ENCODE measurements around the gene COG5. TPM values are rescaled to one million over a fixed set of nuclear protein-coding genes. Genes with fewer than 3 reads are reported as not detected.

COG5 gene
- total and polyA plus RNA-seq, 9 of the 15 experiments (the other 6 are each of a cell fraction or from before 2014, with no cell fraction given): 15.3 to 75.1 (median 56.4) TPM

DNA sequence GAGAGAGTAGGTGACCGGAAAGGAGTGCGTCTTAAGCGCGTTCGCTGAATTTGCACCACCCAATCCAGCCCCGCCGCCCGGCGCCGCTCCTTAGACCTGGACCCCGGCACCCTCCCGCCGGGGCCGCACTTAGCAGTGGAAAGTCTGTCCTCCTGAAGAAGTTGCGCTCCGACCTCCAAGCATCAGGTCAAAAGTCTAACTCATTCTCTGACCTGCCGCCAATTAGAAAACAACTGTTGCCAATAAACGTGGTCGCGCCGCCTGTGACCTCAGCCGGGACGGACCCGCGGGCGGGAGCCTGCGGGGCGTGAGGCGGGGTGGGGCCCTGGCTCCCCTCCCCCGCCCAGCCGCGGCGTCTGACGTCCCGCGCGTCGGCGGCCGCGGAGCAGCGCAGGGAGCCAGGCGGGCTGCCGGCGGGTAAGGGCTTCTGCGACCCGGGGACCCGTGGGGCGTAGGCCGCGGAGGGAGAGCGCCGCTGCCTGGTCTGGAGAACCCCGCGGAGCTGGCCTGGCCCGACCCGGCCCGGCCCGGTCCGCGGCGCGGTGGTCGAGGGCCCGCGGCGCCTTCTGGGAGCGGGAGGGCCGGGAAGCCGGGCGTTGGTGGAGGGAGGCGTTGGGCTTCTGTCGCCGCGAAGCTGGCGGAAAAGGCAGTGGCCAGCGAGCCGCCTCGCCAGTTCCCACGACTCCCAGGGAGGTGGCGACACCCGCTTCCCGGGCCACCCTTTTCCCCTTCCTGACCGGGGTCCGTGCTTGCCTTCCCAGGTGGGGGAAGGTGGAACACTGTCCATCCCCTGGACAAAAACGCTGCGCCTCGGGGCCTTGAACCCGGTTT lies 16.4 kb upstream of the COG5 start, which contains the start of gene BCAP29 (continued):
- TF ChIP-seq, protein P1, sequence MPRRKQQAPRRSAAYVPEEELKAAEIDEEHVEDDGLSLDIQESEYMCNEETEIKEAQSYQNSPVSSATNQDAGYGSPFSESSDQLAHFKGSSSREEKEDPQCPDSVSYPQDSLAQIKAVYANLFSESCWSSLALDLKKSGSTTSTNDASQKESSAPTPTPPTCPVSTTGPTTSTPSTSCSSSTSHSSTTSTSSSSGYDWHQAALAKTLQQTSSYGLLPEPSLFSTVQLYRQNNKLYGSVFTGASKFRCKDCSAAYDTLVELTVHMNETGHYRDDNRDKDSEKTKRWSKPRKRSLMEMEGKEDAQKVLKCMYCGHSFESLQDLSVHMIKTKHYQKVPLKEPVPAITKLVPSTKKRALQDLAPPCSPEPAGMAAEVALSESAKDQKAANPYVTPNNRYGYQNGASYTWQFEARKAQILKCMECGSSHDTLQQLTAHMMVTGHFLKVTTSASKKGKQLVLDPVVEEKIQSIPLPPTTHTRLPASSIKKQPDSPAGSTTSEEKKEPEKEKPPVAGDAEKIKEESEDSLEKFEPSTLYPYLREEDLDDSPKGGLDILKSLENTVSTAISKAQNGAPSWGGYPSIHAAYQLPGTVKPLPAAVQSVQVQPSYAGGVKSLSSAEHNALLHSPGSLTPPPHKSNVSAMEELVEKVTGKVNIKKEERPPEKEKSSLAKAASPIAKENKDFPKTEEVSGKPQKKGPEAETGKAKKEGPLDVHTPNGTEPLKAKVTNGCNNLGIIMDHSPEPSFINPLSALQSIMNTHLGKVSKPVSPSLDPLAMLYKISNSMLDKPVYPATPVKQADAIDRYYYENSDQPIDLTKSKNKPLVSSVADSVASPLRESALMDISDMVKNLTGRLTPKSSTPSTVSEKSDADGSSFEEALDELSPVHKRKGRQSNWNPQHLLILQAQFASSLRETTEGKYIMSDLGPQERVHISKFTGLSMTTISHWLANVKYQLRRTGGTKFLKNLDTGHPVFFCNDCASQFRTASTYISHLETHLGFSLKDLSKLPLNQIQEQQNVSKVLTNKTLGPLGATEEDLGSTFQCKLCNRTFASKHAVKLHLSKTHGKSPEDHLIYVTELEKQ (CRISPR knock-in tag; IDR thresholded peaks at IDR 0.05): no peak
- TF ChIP-seq ZNF507 (tag; conservative IDR thresholded peaks at IDR 0.05) (no peak), MAFG (tag; conservative IDR thresholded peaks at IDR 0.05) (0 out of 2 replicates have a peak, but pooled peaks have one; percentile 9), L3MBTL2 (IDR thresholded peaks at IDR 0.05) (peak; percentile 91), ZNF76 (CRISPR knock-in tag; IDR thresholded peaks at IDR 0.05; ENCODE audit: borderline replicate concordance) (peak; percentile 89; the same call in 1 of the 2 replicates), NR3C1 (CRISPR knock-in tag; IDR thresholded peaks at IDR 0.05) (0 out of 2 replicates have a peak, but pooled peaks have one; percentile 55), ZNF143 (CRISPR knock-in tag; IDR thresholded peaks at IDR 0.05) (peak; percentile 60; the same call in 1 of the 2 replicates), SAFB (IDR thresholded peaks at IDR 0.05; ENCODE audit: borderline replicate concordance, low read depth, low read length) (peak; percentile 63; the same call in 1 of the 2 replicates), NFIC (IDR thresholded peaks at IDR 0.05) (peak; percentile 72)
- TF ChIP-seq, protein P2, sequence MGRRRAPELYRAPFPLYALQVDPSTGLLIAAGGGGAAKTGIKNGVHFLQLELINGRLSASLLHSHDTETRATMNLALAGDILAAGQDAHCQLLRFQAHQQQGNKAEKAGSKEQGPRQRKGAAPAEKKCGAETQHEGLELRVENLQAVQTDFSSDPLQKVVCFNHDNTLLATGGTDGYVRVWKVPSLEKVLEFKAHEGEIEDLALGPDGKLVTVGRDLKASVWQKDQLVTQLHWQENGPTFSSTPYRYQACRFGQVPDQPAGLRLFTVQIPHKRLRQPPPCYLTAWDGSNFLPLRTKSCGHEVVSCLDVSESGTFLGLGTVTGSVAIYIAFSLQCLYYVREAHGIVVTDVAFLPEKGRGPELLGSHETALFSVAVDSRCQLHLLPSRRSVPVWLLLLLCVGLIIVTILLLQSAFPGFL (CRISPR knock-in tag; IDR thresholded peaks at IDR 0.05): no peak
- TF ChIP-seq, protein P3, sequence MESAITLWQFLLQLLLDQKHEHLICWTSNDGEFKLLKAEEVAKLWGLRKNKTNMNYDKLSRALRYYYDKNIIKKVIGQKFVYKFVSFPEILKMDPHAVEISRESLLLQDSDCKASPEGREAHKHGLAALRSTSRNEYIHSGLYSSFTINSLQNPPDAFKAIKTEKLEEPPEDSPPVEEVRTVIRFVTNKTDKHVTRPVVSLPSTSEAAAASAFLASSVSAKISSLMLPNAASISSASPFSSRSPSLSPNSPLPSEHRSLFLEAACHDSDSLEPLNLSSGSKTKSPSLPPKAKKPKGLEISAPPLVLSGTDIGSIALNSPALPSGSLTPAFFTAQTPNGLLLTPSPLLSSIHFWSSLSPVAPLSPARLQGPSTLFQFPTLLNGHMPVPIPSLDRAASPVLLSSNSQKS (CRISPR knock-in tag; IDR thresholded peaks at IDR 0.05): peak; percentile 56; the same call in 1 of the 2 replicates
- TF ChIP-seq, protein P4, sequence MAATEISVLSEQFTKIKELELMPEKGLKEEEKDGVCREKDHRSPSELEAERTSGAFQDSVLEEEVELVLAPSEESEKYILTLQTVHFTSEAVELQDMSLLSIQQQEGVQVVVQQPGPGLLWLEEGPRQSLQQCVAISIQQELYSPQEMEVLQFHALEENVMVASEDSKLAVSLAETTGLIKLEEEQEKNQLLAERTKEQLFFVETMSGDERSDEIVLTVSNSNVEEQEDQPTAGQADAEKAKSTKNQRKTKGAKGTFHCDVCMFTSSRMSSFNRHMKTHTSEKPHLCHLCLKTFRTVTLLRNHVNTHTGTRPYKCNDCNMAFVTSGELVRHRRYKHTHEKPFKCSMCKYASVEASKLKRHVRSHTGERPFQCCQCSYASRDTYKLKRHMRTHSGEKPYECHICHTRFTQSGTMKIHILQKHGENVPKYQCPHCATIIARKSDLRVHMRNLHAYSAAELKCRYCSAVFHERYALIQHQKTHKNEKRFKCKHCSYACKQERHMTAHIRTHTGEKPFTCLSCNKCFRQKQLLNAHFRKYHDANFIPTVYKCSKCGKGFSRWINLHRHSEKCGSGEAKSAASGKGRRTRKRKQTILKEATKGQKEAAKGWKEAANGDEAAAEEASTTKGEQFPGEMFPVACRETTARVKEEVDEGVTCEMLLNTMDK (IDR thresholded peaks at IDR 0.05; ENCODE audit: borderline replicate concordance, insufficient read depth, low read depth, low read length, poor library complexity, severe bottlenecking): peak; percentile 15
- TF ChIP-seq, protein P5, sequence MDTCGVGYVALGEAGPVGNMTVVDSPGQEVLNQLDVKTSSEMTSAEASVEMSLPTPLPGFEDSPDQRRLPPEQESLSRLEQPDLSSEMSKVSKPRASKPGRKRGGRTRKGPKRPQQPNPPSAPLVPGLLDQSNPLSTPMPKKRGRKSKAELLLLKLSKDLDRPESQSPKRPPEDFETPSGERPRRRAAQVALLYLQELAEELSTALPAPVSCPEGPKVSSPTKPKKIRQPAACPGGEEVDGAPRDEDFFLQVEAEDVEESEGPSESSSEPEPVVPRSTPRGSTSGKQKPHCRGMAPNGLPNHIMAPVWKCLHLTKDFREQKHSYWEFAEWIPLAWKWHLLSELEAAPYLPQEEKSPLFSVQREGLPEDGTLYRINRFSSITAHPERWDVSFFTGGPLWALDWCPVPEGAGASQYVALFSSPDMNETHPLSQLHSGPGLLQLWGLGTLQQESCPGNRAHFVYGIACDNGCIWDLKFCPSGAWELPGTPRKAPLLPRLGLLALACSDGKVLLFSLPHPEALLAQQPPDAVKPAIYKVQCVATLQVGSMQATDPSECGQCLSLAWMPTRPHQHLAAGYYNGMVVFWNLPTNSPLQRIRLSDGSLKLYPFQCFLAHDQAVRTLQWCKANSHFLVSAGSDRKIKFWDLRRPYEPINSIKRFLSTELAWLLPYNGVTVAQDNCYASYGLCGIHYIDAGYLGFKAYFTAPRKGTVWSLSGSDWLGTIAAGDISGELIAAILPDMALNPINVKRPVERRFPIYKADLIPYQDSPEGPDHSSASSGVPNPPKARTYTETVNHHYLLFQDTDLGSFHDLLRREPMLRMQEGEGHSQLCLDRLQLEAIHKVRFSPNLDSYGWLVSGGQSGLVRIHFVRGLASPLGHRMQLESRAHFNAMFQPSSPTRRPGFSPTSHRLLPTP (IDR thresholded peaks at IDR 0.05; ENCODE audit: borderline replicate concordance, extremely low read depth, insufficient read length): no peak
